ENCODE data around the gene SLC6A1. TPM values are rescaled to one million over a fixed set of nuclear protein-coding genes. Genes with fewer than 3 reads are reported as not detected.

SLC6A1 gene
- total and polyA plus RNA-seq, 4 donors = 16.0 to 71.9 (median 33.8) TPM

- 55% methylated on average over 12 of the region's 12 CpGs for WGBS
- H3K9me3 ChIP-seq (ENCODE audit: control insufficient read depth in 4 of 4, low read length in 3 of 4) = no peaks in the 10 kb centered on the region
- no peak for DNase-seq (ENCODE audit: low spot score)
Measured at GRCh38 chr3:10950476-10951294, 41.9 kb upstream of the SLC6A1 start.

DNA sequence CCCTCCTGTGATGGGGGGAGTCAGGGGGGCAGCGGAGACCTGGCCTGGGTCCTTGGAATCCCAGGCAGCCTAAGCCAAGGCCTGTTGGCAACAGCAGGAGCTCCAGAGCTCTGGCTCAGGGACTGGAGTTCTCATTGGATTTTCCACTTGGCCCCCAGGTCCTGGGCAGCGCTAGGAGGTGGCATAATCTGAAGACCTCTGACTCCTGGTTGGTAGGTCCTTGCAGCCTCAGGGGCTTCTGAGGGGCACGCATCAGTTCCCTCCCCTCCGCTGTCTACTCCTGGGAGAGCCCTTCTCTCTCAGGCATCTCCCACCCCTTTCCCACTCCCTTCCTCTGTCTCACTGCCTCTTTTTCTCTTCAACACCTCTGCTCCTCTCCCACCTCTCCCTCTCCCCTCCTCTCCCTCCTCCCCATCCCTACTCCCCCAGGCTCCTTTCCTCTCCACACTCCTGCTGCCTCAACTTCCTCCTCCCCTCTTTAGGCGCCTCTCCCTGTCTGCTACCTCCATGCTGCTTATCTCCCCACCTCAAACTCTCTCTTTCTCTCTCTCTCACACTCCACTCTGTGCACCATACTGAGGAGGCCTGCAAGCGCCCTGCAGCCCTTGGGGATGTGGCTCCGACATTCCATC lies 41.1 kb upstream of the SLC6A1 start:
- H3K36me3 ChIP-seq (ENCODE audit: control insufficient read depth in 4 of 4, insufficient read depth in 3 of 4, low read depth in 1 of 4, low read length in 3 of 4) = no peaks in the 10 kb centered on the region
- TF ChIP-seq EGR1 (IDR thresholded peaks at IDR 0.05; ENCODE audit: low read depth in 2 of 2) = no peak
- no peak for TF ChIP-seq GABPA (IDR thresholded peaks at IDR 0.05 in 1 of 2, conservative IDR thresholded peaks at IDR 0.05 in 1 of 2)
- TF ChIP-seq HNF4A (conservative IDR thresholded peaks at IDR 0.05) = no peak
- TF ChIP-seq, protein P1, sequence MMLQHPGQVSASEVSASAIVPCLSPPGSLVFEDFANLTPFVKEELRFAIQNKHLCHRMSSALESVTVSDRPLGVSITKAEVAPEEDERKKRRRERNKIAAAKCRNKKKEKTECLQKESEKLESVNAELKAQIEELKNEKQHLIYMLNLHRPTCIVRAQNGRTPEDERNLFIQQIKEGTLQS (IDR thresholded peaks at IDR 0.05) = no peak
- no peak for TF ChIP-seq TAF1 (conservative IDR thresholded peaks at IDR 0.05)
- no peak for TF ChIP-seq JUND (IDR thresholded peaks at IDR 0.05)
- no peak for TF ChIP-seq HNF4G (IDR thresholded peaks at IDR 0.05)
- TF ChIP-seq RXRA (IDR thresholded peaks at IDR 0.05) = no peak
- H3K4me1 ChIP-seq (ENCODE audit: control insufficient read depth in 4 of 4, insufficient read depth in 4 of 4, low read length in 3 of 4) = no peaks in the 10 kb centered on the region
- H3K4me3 ChIP-seq (ENCODE audit: low read depth in 1 of 3, low read length in 3 of 3) = no peak overlapping the region
- H3K9me3 ChIP-seq (ENCODE audit: control insufficient read depth in 4 of 4, low read length in 3 of 4) = no peaks in the 10 kb centered on the region
- 81% methylated on average over 7 of the region's 7 CpGs for whole genome bisulfite sequencing
- no peaks in the 10 kb centered on the region for H3K27me3 ChIP-seq (ENCODE audit: control insufficient read depth in 4 of 4, insufficient read depth in 4 of 4, low read length in 3 of 4)
- no peak for DNase-seq (ENCODE audit: low spot score)
- H3K9ac ChIP-seq (ENCODE audit: low read depth in 1 of 2, low read length in 2 of 2) = no peak overlapping the region
- H3K27ac ChIP-seq (ENCODE audit: low read depth in 1 of 2, low read length in 2 of 2) = no peak overlapping the region

More at GRCh38 chr3:10950476-10951294, 41.9 kb upstream of the SLC6A1 start:
- no peaks in the 10 kb centered on the region for H3K27me3 ChIP-seq (ENCODE audit: control insufficient read depth in 4 of 4, insufficient read depth in 4 of 4, low read length in 3 of 4)
- TF ChIP-seq REST (IDR thresholded peaks at IDR 0.05) (no peak), RAD21 (IDR thresholded peaks at IDR 0.05) (peak; percentile 71 to 83), CTCF (IDR thresholded peaks at IDR 0.05; ENCODE audit: low read depth, low read length, missing input control) (peak; percentile 55), TAF1 (conservative IDR thresholded peaks at IDR 0.05) (no peak)
- H3K9ac ChIP-seq (ENCODE audit: low read depth in 1 of 2, low read length in 2 of 2) = no peak overlapping the region
- no peak overlapping the region for H3K4me3 ChIP-seq (ENCODE audit: low read depth in 1 of 3, low read length in 3 of 3)
- H3K4me1 ChIP-seq (ENCODE audit: control insufficient read depth in 4 of 4, insufficient read depth in 4 of 4, low read length in 3 of 4) = no peaks in the 10 kb centered on the region
- no peaks in the 10 kb centered on the region for H3K36me3 ChIP-seq (ENCODE audit: control insufficient read depth in 4 of 4, insufficient read depth in 3 of 4, low read depth in 1 of 4, low read length in 3 of 4)
- H3K27ac ChIP-seq (ENCODE audit: low read depth in 1 of 2, low read length in 2 of 2) = no peak overlapping the region

All from liver (tissue), 9 donors.